22Rv1 (cell line): ENCODE data around the gene TRAPPC6A.

Experiments
- CTCF ChIP-seq: fragments of 450-650 bp; IDR thresholded peaks from 2 replicates; pipeline ENCODE4 v1.5.1; 2017; ENCODE audit warnings: mild to moderate bottlenecking
- ZFX ChIP-seq: fragments of 450-650 bp; IDR thresholded peaks from 2 replicates; pipeline ENCODE4 v1.6.1; 2017; ENCODE audit warnings: antibody characterized with exemption, borderline replicate concordance

- no peak for TF ChIP-seq CTCF
- no peak for TF ChIP-seq ZFX
Measured at GRCh38 chr19:45149129-45149528, 28.9 kb downstream of the TRAPPC6A start.
